Lower leg skin (tissue), 4 donors: ENCODE measurements around the gene FXYD5. TPM values are rescaled to one million over a fixed set of nuclear protein-coding genes. Genes with fewer than 3 reads are reported as not detected.

ENCODE experiments used
- DNase-seq, 2 donors: peaks; one replicate each; pipeline ENCODE4 v3.0.0-alpha.2; 2019; ENCODE audit warnings: low spot score in 2 of 2
- H3K4me3 ChIP-seq: fragments of 200-600 bp; sonication (generic); 2 replicates; pipeline ENCODE4 v1.5.1; 2017; ENCODE audit warnings: mild to moderate bottlenecking, low read depth; ENCODE audit not compliant: poor library complexity, severe bottlenecking
- POLR2A ChIP-seq, 2 donors: fragments of 450-650 bp; IDR thresholded peaks; one replicate each; pipeline ENCODE4 v1.6.1; 2016 to 2017; ENCODE audit warnings: antibody characterized with exemption in 2 of 2, mild to moderate bottlenecking in 1 of 2, moderate library complexity in 1 of 2
- WGBS, 2 donors: methylation state at CpG; one replicate each; pipeline ENCODE4 v1.1.5; 2018; 5-methylcytosine and 5-hydroxymethylcytosine counted together
- intact Hi-C: fragments of 100-400 bp; cut with DNase I; formaldehyde crosslinking; loops from one replicate; pipeline ENCODE4 v1.15.0; 2023; ENCODE audit warnings: low total_unique reads
- total RNA-seq, 4 donors: library from RNA; depleted of rRNA; stranded (reverse); fragments of >200 nt; gene quantifications; one replicate each; pipeline ENCODE4 v1.1.0, GENCODE V29; 2016
- TF ChIP-seq, protein P1 (sequence below), 3 donors: fragments of 450-650 bp; IDR thresholded peaks; one replicate each; pipeline ENCODE4 v1.5.1; 2016; ENCODE audit warnings: antibody characterized with exemption in 3 of 3, mild to moderate bottlenecking in 3 of 3, moderate library complexity in 2 of 3

FXYD5 gene
- total RNA-seq, 4 donors from 2014 or later = 41.4 to 59.8 (median 57.7) TPM

DNA sequence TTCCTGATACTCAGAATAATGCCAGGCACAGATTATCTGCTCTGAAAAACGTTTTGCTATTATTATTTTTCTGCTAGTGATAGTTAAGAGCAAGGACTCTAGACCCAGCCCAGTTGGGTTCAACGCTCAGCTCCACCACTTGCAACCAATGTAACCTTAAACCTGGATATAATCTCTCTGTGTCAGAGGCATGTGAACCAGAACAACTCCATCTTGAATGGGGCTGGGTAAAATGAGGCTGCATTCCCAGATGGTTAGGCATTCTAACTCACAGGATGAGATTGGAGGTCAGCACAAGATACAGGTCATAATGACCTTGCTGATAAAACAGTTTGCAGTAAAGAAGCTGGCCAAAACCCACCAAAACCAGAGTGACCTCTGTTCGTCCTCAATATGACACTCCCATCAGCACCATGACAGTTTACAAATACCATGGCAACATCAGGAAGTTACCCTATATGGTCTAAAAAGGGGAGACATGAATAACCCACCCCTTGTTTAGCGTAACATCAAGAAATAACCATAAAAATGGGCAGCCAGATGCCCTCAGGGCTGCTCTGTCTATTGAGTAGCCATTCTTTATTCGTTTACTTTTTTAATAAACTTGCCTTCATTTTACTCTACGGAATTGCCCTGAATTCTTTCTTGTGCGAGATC is 60.4 kb downstream of the FXYD5 start:
- 77% methylated on average over 7 of the region's 7 CpGs for WGBS, 2 donors
- TF ChIP-seq, protein P1, sequence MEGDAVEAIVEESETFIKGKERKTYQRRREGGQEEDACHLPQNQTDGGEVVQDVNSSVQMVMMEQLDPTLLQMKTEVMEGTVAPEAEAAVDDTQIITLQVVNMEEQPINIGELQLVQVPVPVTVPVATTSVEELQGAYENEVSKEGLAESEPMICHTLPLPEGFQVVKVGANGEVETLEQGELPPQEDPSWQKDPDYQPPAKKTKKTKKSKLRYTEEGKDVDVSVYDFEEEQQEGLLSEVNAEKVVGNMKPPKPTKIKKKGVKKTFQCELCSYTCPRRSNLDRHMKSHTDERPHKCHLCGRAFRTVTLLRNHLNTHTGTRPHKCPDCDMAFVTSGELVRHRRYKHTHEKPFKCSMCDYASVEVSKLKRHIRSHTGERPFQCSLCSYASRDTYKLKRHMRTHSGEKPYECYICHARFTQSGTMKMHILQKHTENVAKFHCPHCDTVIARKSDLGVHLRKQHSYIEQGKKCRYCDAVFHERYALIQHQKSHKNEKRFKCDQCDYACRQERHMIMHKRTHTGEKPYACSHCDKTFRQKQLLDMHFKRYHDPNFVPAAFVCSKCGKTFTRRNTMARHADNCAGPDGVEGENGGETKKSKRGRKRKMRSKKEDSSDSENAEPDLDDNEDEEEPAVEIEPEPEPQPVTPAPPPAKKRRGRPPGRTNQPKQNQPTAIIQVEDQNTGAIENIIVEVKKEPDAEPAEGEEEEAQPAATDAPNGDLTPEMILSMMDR (IDR thresholded peaks at IDR 0.05) = no peak
- no peak for TF ChIP-seq POLR2A (IDR thresholded peaks at IDR 0.05)
- H3K4me3 ChIP-seq = no peak overlapping the region
- intact Hi-C loops = no loop called here
- peak in 1 of 2 donors; percentile 40 for DNase-seq

DNA sequence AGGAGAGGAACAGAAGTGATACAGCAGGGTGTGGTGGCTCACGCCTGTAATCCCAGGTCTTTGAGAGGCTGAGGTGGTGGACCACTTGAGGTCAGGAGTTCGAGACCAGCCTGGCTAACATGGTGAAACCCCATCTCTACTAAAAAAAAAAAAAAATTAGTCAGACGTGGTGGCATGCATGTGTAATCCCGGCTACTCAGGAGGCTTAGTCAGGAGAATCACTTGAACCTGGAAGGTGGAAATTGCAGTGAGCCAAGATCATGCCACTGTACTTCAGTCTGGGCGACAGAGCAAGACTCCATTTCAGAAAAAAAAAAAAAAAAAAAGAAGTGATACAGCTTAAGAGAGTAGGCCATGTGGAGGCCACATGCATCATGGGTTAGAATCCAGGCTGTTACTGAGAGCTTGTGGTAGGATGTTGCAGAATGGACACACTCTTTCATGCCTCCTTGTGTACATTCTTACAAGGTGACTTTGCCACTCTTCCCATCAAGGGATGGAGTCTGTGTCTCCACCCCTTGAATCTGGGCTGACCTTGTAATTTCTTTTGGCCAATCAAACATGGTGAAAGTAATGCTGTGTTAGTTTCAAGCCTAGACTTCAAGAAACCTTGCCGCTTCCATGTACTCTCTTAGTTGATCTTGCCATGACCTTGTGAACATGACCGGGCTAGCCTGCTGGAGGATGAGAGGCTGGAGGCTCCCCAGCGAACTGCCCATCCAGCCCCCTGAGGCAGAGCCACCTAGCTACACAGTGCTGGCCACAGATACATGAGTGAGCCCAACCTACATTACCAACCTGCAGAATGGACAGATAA is 61.7 kb downstream of the FXYD5 start:
- TF ChIP-seq, protein P1 (IDR thresholded peaks at IDR 0.05) = no peak
- no peak for TF ChIP-seq POLR2A (IDR thresholded peaks at IDR 0.05)
- intact Hi-C loops = no loop called here
- 68 to 72% methylated on average over 8 of the region's 8 CpGs for WGBS, 2 donors
- DNase-seq = peak in 1 of 2 donors; percentile 29
- H3K4me3 ChIP-seq = no peak overlapping the region

DNA sequence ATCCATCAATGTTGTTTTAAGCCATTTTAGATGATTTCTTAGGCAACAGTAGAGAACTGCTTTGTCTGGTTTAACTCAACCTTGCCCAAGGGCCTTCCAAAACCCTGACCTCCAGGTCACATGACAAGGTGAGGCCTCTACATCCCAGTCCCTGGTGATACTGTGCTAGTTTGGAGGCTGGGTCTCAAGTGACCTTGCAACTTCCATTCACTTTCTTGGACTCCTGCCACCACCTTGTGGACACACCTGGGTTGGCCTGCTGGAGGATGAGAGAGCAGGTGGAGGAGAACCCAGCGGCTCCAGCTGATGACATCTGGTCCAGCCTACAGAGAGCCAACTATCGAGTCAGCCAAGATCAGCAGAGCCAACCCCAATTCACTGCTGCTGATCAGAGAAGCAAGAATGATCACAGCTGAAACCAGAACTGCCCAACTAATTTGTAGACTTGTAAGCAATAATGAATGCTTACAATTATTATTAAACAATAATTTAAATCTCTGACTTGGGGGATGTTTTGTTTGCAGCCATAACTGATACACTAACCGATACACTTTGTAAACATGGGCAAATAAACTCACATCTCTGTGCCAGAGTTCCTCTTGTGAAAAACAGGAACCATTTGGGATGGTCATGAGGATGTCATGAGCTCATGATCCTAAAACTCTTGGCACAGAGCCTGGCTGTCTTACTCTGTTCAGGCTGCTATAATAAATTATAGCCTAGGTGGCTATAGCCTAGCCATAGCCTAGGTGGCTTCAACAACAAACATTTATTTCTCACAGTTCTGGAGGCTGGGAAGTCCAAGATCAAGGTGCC is 62.5 kb downstream of the FXYD5 start:
- TF ChIP-seq, protein P1 (IDR thresholded peaks at IDR 0.05) = no peak
- TF ChIP-seq POLR2A (IDR thresholded peaks at IDR 0.05) = no peak
- intact Hi-C loops = no loop called here
- H3K4me3 ChIP-seq = no peak overlapping the region
- peak; percentile 61 to 79 for DNase-seq
- WGBS, 2 donors = 54 to 88% methylated on average over 3 of the region's 3 CpGs

DNA sequence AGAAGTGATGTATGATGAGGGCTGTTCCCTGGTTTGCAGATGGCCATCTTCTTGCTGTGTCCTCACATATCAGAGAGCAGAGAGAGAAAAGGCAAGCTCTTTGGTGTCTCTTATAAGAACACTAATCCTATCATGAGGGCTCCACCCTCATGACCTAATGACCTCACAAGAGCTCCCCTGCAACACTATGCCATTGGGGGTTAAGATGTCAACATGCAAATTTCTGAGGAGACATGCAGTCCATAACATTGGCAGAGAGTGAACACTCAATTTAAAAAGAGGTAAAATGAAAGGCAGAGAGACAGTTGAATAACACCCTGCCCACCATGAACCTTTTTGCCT is 63.1 kb downstream of the FXYD5 start:
- H3K4me3 ChIP-seq = no peak overlapping the region
- intact Hi-C loops = no loop called here
- peak in 1 of 2 donors; percentile 5 for DNase-seq
- TF ChIP-seq, protein P1 (IDR thresholded peaks at IDR 0.05) = no peak
- TF ChIP-seq POLR2A (IDR thresholded peaks at IDR 0.05) = no peak

DNA sequence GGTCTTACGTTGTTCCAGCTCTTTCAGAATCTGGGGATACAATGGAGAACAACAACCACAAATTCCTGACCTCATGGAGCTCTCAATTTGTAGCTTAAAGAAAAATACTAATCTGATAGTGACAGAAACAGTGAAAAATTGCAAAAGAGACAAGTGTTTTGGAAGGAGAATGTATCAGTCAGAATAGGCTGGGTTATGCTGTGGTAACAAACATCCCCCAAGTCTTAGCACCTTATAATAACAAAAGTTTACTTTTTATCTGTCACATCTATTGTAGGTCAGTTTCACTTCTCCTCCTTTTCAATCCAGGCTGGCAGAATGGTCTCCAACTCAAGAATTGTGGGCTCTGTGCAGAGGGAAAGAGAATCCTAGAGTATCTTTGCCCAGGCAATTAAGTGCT is 64.5 kb downstream of the FXYD5 start:
- 95 to 96% methylated on average over 1 of the region's 1 CpG for WGBS, 2 donors
- TF ChIP-seq POLR2A (IDR thresholded peaks at IDR 0.05) = no peak
- TF ChIP-seq, protein P1 (IDR thresholded peaks at IDR 0.05) = no peak
- intact Hi-C loops = no loop called here
- no peak for DNase-seq
- H3K4me3 ChIP-seq = no peak overlapping the region

Other genes with a start within 250 kb of the FXYD5 start
- 1 to 10 TPM in 3 of 4 donors, under 1 TPM in 1; 0.53 to 2.1 (median 1.8) TPM for gene ZNF30, start 227.8 kb upstream of the FXYD5 start, total RNA-seq
- 1 to 10 TPM; 2.8 to 6.7 (median 4.7) TPM for gene ZNF792, start 190.5 kb upstream of the FXYD5 start, total RNA-seq
- gene GRAMD1A, start 154.4 kb upstream of the FXYD5 start, total RNA-seq = 10 to 100 TPM; 12.6 to 49.2 (median 20.3) TPM
- gene SCN1B, start 124.3 kb upstream of the FXYD5 start, total RNA-seq = 1 to 10 TPM; 1.1 to 4.4 (median 3.0) TPM
- gene HPN, start 113.0 kb upstream of the FXYD5 start, total RNA-seq = 1 to 10 TPM in 2 of 4 donors, under 1 TPM in 1, not detected in 1; 0.45 to 2.0 (median 1.3) TPM
- gene FXYD3, start 38.9 kb upstream of the FXYD5 start, total RNA-seq = 100 to 1,000 TPM; 391 to 630 (median 546) TPM
- gene LGI4, start 19.7 kb upstream of the FXYD5 start, total RNA-seq = 10 to 100 TPM in 1 of 4 donors, 1 to 10 TPM in 3; 4.3 to 19.4 (median 8.9) TPM
- 10 to 100 TPM in 1 of 4 donors, 1 to 10 TPM in 2, not detected in 1; 5.5 to 20.9 (median 6.5) TPM for gene FXYD1, start 15.9 kb upstream of the FXYD5 start, total RNA-seq
- gene FXYD7, start 11.5 kb upstream of the FXYD5 start, total RNA-seq = 1 to 10 TPM in 1 of 4 donors, not detected in 3; 1.3 TPM
- not detected for gene FAM187B, start 74.0 kb downstream of the FXYD5 start, total RNA-seq
- gene LSR, start 94.3 kb downstream of the FXYD5 start, total RNA-seq = 100 to 1,000 TPM in 1 of 4 donors, 10 to 100 TPM in 3; 79.0 to 115 (median 84.5) TPM
- 100 to 1,000 TPM in 3 of 4 donors, 10 to 100 TPM in 1; 95.9 to 126 (median 120) TPM for gene USF2, start 114.2 kb downstream of the FXYD5 start, total RNA-seq
- gene HAMP, start 127.8 kb downstream of the FXYD5 start, total RNA-seq = not detected
- under 1 TPM in 1 of 4 donors, not detected in 3; 0.10 TPM for gene MAG, start 137.4 kb downstream of the FXYD5 start, total RNA-seq
- gene CD22, start 174.5 kb downstream of the FXYD5 start, total RNA-seq = 1 to 10 TPM in 1 of 4 donors, under 1 TPM in 1, not detected in 2; 0.91 to 4.2 TPM
- gene FFAR1, start 193.2 kb downstream of the FXYD5 start, total RNA-seq = not detected
- gene FFAR3, start 203.7 kb downstream of the FXYD5 start, total RNA-seq = not detected
- not detected for gene GPR42, start 216.3 kb downstream of the FXYD5 start, total RNA-seq